Measurements from ENCODE around the gene TRPM3.

DNA sequence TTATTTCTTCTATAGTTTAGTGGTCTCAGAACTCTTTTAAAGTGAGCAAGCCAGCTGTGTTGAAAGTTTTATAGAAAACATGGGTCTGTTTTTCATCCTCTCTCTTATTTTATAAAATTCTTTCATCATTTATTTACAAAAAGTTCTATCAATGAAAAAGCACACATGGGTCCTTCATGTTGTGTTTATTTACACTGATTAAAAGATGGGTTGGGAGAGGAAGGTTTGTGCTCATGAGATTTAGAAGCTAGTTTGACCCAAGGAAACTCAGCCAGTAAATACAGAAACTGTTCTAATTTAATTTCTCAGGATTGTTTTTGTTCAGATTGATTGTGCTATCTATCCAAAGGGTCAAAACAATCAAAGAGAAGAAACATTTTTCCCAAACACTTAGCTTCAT lies 528.2 kb downstream of the TRPM3 start:
- TF ChIP-seq CSRNP3 (CRISPR knock-in tag; IDR thresholded peaks at IDR 0.05) (no peak), ARNTL (CRISPR knock-in tag; IDR thresholded peaks at IDR 0.05; ENCODE audit: borderline replicate concordance, low read depth) (no peak), CSDC2 (CRISPR knock-in tag; IDR thresholded peaks at IDR 0.05) (no peak), ISL1 (CRISPR knock-in tag; IDR thresholded peaks at IDR 0.05) (no peak), PPARA (CRISPR knock-in tag; IDR thresholded peaks at IDR 0.05; ENCODE audit: borderline replicate concordance) (no peak), ZFP30 (CRISPR knock-in tag; IDR thresholded peaks at IDR 0.05) (no peak), GLIS3 (CRISPR knock-in tag; IDR thresholded peaks at IDR 0.05) (no peak)
- TF ChIP-seq, protein P1, sequence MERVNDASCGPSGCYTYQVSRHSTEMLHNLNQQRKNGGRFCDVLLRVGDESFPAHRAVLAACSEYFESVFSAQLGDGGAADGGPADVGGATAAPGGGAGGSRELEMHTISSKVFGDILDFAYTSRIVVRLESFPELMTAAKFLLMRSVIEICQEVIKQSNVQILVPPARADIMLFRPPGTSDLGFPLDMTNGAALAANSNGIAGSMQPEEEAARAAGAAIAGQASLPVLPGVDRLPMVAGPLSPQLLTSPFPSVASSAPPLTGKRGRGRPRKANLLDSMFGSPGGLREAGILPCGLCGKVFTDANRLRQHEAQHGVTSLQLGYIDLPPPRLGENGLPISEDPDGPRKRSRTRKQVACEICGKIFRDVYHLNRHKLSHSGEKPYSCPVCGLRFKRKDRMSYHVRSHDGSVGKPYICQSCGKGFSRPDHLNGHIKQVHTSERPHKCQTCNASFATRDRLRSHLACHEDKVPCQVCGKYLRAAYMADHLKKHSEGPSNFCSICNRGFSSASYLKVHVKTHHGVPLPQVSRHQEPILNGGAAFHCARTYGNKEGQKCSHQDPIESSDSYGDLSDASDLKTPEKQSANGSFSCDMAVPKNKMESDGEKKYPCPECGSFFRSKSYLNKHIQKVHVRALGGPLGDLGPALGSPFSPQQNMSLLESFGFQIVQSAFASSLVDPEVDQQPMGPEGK (CRISPR knock-in tag; IDR thresholded peaks at IDR 0.05; ENCODE audit: borderline replicate concordance), result no peak
- TF ChIP-seq, protein P2, sequence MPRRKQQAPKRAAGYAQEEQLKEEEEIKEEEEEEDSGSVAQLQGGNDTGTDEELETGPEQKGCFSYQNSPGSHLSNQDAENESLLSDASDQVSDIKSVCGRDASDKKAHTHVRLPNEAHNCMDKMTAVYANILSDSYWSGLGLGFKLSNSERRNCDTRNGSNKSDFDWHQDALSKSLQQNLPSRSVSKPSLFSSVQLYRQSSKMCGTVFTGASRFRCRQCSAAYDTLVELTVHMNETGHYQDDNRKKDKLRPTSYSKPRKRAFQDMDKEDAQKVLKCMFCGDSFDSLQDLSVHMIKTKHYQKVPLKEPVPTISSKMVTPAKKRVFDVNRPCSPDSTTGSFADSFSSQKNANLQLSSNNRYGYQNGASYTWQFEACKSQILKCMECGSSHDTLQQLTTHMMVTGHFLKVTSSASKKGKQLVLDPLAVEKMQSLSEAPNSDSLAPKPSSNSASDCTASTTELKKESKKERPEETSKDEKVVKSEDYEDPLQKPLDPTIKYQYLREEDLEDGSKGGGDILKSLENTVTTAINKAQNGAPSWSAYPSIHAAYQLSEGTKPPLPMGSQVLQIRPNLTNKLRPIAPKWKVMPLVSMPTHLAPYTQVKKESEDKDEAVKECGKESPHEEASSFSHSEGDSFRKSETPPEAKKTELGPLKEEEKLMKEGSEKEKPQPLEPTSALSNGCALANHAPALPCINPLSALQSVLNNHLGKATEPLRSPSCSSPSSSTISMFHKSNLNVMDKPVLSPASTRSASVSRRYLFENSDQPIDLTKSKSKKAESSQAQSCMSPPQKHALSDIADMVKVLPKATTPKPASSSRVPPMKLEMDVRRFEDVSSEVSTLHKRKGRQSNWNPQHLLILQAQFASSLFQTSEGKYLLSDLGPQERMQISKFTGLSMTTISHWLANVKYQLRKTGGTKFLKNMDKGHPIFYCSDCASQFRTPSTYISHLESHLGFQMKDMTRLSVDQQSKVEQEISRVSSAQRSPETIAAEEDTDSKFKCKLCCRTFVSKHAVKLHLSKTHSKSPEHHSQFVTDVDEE (CRISPR knock-in tag; IDR thresholded peaks at IDR 0.05), result no peak

Measured in SK-N-SH treated with all-trans-retinoic acid at 6 μM for 48 hours (cell line).